ENCODE results near the gene SHE.

DNA sequence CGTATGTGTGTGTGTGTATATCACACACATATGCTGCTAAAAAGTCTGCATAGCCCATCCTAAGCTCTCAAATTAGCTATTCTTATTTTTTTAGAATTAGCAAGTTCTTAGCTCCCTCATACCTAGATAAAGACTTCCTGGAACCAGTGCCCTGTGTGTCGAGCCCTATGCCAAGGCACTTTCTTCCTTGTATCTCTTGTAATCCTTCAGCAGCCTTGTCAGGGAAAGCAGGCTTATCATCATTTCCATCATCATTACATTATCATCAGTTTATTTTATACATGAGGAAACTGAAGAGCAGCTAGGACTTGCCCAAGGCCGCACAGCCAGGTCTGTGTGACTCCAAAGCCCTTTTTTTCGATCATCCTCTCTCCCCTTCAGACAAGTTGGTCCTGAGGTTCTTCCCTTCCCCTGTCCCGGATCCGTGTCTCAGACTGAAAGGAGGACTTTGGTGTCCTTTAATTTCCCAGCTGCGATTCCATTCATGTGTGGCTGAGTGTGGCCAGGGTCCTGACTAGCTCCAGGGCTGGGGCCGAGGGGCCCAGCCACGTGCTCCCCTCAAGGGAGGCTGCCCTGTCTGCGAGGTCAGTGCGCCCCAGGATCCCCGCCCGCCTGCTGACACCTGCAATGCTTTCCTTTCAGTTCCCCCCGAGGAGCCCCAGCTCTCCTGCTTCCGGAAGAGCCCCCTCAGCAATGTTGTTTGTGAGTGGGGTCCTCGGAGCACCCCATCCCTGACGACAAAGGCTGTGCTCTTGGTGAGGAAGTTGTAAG lies 72.2 kb downstream of the SHE start:
- TF ChIP-seq, protein P1, sequence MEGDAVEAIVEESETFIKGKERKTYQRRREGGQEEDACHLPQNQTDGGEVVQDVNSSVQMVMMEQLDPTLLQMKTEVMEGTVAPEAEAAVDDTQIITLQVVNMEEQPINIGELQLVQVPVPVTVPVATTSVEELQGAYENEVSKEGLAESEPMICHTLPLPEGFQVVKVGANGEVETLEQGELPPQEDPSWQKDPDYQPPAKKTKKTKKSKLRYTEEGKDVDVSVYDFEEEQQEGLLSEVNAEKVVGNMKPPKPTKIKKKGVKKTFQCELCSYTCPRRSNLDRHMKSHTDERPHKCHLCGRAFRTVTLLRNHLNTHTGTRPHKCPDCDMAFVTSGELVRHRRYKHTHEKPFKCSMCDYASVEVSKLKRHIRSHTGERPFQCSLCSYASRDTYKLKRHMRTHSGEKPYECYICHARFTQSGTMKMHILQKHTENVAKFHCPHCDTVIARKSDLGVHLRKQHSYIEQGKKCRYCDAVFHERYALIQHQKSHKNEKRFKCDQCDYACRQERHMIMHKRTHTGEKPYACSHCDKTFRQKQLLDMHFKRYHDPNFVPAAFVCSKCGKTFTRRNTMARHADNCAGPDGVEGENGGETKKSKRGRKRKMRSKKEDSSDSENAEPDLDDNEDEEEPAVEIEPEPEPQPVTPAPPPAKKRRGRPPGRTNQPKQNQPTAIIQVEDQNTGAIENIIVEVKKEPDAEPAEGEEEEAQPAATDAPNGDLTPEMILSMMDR (conservative IDR thresholded peaks at IDR 0.05; ENCODE audit: low read length): no peak
- TF ChIP-seq EZH2phosphoT487 (IDR thresholded peaks at IDR 0.05; ENCODE audit: borderline replicate concordance): no peak

Data from Loucy (cell line).